Measurements from ENCODE around the gene GFY.

GRCh38 chr19:49418511-49418910, 6.7 kb upstream of the GFY start:
- no peak for TF ChIP-seq CTCF (conservative IDR thresholded peaks at IDR 0.05 in 1 of 2, IDR thresholded peaks at IDR 0.05 in 1 of 2; ENCODE audit: extremely low read depth in 1 of 2, insufficient read depth in 1 of 2, low read depth in 1 of 2, low read length in 2 of 2)
- TF ChIP-seq EZH2 (IDR thresholded peaks at IDR 0.05; ENCODE audit: borderline replicate concordance, low read length), result no peak

All from mammary epithelial cell (primary cell).